Measurements from ENCODE around the gene COG5. TPM values are rescaled to one million over a fixed set of nuclear protein-coding genes. Genes with fewer than 3 reads are reported as not detected.

Gene COG5
- total RNA-seq, 2 donors from 2014 or later = 50.1 to 102 TPM

DNA sequence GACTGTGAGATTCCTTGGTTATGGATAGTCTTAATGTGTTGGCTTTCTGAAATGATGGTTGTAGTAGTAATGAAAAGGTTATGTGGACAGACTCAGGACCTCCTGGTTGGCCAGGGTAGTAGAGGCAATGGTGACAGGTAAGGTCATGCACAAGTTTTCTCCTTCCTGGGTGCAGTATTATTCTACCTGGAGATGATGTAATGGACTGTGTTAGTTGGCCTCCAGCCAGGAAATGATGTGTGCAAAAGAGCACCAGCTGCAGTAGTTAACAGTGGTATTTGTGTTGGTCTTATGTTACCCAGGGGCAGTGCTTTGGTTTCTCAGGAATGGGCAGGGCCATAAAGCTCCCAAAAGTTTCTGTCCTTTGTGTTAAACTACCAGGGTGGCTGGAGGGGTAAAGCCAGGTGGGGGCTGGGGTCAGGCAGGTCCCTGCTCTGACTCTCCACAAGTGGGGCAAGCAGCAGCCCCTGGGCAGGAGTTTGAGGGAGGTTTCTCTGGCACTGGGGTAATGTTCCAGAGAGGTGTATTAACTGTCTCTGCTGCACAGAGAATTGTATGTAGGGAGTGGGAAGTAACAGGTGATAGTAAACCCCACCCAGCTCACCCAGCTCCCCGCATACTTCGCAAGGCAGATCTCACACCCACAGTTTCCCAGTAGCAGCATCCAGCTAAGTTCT lies 57.6 kb downstream of the COG5 start:
- 66 to 68% methylated on average over 2 of the region's 2 CpGs for WGBS, 2 donors
- Histone ChIP-seq H3K9me3 (no peaks in the 10 kb centered on the region), H3K4me3 (no peak overlapping the region), H3K27ac (peak overlapping the region; percentile 84 to 89 (median 86)), H3K4me1 (peaks cover 21% of the 10 kb centered on the region), H3K36me3 (replicated peaks in 1 of 2; ENCODE audit: insufficient read depth in 1 of 2, low read depth in 2 of 2) (no peaks in the 10 kb centered on the region), H3K27me3 (no peaks in the 10 kb centered on the region)
- intact Hi-C loops (cut with DNase I) = no loop called here
- DNase-seq (peak; percentile 81 to 92 (median 90)), ATAC-seq (peak; percentile 96)
- TF ChIP-seq, protein P1, sequence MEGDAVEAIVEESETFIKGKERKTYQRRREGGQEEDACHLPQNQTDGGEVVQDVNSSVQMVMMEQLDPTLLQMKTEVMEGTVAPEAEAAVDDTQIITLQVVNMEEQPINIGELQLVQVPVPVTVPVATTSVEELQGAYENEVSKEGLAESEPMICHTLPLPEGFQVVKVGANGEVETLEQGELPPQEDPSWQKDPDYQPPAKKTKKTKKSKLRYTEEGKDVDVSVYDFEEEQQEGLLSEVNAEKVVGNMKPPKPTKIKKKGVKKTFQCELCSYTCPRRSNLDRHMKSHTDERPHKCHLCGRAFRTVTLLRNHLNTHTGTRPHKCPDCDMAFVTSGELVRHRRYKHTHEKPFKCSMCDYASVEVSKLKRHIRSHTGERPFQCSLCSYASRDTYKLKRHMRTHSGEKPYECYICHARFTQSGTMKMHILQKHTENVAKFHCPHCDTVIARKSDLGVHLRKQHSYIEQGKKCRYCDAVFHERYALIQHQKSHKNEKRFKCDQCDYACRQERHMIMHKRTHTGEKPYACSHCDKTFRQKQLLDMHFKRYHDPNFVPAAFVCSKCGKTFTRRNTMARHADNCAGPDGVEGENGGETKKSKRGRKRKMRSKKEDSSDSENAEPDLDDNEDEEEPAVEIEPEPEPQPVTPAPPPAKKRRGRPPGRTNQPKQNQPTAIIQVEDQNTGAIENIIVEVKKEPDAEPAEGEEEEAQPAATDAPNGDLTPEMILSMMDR (IDR thresholded peaks at IDR 0.05) = peak in 1 of 7 experiments; percentile 4
- TF ChIP-seq POLR2A (IDR thresholded peaks at IDR 0.05) = peak in 2 of 3 donors; percentile 16 to 36

DNA sequence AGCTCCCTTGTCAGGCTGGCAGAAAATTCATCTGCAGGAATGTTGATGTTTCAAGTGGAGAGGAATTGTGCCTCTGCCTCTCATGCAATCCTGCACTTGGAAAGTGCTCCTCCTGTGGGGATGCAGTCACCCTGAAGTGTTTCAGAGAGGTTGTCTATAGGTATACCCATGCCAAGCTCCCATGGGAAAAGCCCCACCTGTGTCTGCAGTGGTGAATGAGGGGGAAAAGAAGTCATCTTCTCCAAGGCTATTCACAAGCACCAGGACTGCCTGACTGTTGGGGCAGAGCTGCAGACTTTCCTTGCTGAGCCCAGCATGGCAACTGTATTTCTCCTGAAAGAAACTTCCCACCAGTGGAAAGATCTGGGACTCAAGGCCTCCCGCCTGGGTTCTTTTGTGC lies 58.4 kb downstream of the COG5 start:
- 73 to 92% methylated on average over 1 of the region's 1 CpG for WGBS, 2 donors
- no peaks in the 10 kb centered on the region for H3K36me3 ChIP-seq (replicated peaks in 1 of 2; ENCODE audit: insufficient read depth in 1 of 2, low read depth in 2 of 2)
- no peaks in the 10 kb centered on the region for H3K27me3 ChIP-seq
- intact Hi-C loops (cut with DNase I) = no loop called here
- TF ChIP-seq, protein P1 (IDR thresholded peaks at IDR 0.05) = no peak
- TF ChIP-seq POLR2A (IDR thresholded peaks at IDR 0.05) = no peak
- H3K4me3 ChIP-seq = no peak overlapping the region
- peaks cover 21% of the 10 kb centered on the region for H3K4me1 ChIP-seq
- peak overlapping the region; percentile 84 to 89 (median 86) for H3K27ac ChIP-seq
- ATAC-seq = no peak
- DNase-seq = peak; percentile 32 to 74 (median 56)
- H3K9me3 ChIP-seq = no peaks in the 10 kb centered on the region

DNA sequence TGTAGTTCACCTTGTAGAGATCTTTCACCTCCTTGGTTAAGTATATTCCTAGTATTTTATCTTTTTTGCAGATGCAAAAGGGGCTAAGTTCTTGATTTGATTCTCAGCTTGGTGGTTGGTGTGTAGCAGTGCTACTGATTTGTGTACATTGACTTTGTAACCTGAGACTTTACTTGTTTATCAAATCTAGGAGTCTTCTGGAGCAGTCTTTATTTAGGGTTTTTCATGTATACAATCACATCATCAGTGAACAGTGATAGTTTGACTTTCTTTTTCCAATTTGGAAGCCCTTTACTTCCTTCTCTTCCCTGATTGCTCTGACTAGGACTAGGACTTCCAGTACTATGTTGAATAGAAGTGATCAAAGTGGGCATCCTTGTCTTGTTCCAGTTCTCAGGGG lies 60.0 kb downstream of the COG5 start:
- no peak overlapping the region for H3K4me3 ChIP-seq
- no peak for ATAC-seq
- H3K4me1 ChIP-seq = peaks cover 21% of the 10 kb centered on the region
- no peaks in the 10 kb centered on the region for H3K27me3 ChIP-seq
- no peak overlapping the region for H3K27ac ChIP-seq
- TF ChIP-seq POLR2A (IDR thresholded peaks at IDR 0.05) = no peak
- TF ChIP-seq, protein P1 (IDR thresholded peaks at IDR 0.05) = no peak
- intact Hi-C loops (cut with DNase I) = no loop called here
- H3K9me3 ChIP-seq = no peaks in the 10 kb centered on the region
- no peak for DNase-seq
- H3K36me3 ChIP-seq (replicated peaks in 1 of 2; ENCODE audit: insufficient read depth in 1 of 2, low read depth in 2 of 2) = no peaks in the 10 kb centered on the region

DNA sequence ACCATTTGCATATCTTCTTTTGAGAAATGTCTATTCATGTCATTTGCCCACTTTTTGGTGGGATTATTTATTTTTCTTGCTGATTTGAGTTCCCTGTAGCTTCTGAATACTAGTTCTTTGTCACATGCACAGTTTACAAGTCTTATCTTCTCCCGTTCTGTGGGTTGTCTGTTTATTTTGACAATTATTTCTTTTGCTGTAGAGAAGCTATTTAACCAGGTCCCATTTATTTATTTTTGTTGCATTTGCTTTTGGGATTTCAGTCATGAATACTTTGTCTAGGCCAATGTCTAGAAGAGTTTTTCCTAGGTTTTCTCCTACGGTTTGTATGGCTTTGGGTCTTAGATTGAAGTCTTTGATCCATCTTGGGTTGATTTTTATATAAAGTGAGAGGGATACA lies 60.9 kb downstream of the COG5 start:
- 83 to 86% methylated on average over 2 of the region's 2 CpGs for WGBS, 2 donors
- H3K4me3 ChIP-seq = no peak overlapping the region
- ATAC-seq = no peak

More for the DNA sequence above, 60.9 kb downstream of the COG5 start:
- H3K36me3 ChIP-seq (replicated peaks in 1 of 2; ENCODE audit: insufficient read depth in 1 of 2, low read depth in 2 of 2) = no peaks in the 10 kb centered on the region
- no peaks in the 10 kb centered on the region for H3K9me3 ChIP-seq
- no peak for TF ChIP-seq POLR2A (IDR thresholded peaks at IDR 0.05)
- TF ChIP-seq, protein P1 (IDR thresholded peaks at IDR 0.05) = no peak
- no peak for DNase-seq
- intact Hi-C loops (cut with DNase I) = no loop called here
- no peaks in the 10 kb centered on the region for H3K27me3 ChIP-seq
- H3K27ac ChIP-seq = no peak overlapping the region
- H3K4me1 ChIP-seq = peaks cover 21% of the 10 kb centered on the region
